Measurements from ENCODE around the gene CBR4.
"Not testable (repeated sequence)": the region's sequence is repeated elsewhere in the genome, so short reads cannot be mapped to it uniquely, and the experiment has no call there.

CBR4 gene

GRCh38 chr4:169010125-169011023, at the start of gene CBR4:
TSS of gene CBR4 (minus strand) at chr4:169010255. CDS start at chr4:169010089, 166 bp downstream.
- peak; percentile 96 for DNase-seq

GRCh38 chr4:169059306-169060211, 49.5 kb upstream of the CBR4 start:
- no peak for DNase-seq

DNA sequence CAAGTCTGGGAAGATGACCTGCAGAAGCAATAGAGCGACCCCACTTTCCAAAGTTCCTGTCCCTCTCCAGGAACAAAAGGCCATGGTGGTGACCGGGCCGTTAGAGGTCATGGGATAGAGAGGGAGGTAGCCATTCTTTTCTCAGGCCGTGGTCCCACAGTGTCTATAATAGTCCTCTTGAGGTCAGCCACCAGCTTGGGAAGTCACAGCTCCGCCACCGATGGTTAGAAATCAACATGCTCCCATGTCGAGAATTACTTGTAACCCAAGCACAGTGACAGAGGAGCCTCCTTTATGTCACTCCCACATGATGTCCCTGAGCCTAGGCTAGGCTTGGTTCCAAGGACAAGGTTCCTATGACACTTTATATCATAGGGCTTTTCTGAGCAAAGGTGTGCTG, 48.3 kb upstream of the CBR4 start:
- DNase-seq = no peak

DNA sequence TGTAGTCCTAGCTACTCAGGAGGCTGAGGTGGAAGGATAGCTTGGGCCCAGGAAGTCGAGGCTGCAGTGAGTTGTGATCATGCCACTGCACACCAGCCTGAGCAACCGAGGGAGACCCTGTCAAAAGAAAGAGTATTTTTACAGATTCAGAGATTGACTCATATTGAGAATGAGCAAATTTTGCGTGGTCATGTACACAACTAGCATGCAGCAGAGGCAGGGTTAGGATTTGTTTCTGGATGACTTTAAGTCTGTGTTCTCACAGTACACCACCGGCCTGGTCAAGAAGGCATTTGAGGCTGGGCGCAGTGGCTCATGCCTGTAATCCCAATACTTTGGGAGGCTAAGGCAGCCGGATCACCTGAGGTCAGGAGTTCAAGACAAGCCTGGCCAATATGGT, 44.8 kb upstream of the CBR4 start:
- no peak for DNase-seq

DNA sequence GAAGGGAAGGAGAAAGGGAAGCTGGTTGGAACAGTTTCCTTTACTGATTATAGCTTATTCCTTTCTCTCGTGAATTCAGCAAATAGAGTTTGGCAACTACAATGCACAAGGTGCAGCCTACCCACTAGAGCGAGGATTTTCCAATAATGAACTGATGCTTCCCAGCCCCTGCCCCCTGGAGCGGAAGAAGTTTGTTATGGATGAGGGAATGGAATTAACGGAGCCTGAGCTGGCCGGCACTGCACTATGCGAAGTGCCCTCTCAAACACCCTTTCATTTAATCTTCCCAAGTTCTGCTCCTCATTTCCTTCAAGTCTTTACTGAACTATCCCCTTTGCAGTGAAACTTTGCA, 42.5 kb upstream of the CBR4 start:
- no peak for DNase-seq

- no peak for DNase-seq
Measured at GRCh38 chr4:169051761-169052593, 41.9 kb upstream of the CBR4 start.

DNA sequence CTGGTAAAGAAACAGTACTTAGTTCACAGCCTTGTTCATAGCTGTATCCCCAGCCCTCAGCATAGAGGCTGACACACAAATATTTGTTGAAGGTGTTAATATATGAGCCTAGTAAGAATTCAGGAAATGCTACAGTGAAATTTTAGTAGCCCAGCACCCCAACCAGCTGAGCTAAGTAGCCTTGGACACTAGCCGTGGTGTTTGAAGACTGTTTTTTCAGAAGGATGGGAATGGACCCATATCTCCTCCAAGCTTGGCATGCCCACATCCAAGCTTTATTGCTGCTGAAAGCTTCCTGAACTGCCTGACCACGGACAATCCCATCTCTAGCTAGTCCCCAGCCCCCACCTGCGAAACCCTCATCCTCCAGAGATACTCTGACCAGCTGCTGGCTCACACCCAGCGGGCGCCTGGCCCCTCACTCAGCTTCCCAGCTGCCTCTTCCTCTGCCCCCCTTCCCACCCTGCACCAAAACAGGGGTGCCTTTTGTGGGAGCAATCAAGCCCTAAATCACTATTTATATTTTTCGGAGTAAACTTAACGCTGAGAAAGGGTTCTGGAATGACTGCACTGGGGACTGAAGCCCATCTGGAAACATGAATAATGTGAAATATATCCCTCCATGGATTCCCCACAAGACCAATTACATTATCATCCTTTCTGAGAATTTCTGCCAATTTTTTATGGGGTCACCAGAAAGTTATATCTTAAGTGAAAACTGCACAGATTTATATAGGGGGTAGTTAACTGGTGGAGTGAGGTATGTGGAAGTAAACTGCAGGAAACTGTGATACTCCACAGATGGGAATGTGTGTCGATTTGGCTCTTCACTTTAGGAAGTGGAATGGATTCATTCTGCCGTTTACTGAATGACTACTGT, 41.1 kb upstream of the CBR4 start:
- no peak for DNase-seq

- no peak for DNase-seq
Measured at GRCh38 chr4:169050284-169050683, 40.2 kb upstream of the CBR4 start.

DNA sequence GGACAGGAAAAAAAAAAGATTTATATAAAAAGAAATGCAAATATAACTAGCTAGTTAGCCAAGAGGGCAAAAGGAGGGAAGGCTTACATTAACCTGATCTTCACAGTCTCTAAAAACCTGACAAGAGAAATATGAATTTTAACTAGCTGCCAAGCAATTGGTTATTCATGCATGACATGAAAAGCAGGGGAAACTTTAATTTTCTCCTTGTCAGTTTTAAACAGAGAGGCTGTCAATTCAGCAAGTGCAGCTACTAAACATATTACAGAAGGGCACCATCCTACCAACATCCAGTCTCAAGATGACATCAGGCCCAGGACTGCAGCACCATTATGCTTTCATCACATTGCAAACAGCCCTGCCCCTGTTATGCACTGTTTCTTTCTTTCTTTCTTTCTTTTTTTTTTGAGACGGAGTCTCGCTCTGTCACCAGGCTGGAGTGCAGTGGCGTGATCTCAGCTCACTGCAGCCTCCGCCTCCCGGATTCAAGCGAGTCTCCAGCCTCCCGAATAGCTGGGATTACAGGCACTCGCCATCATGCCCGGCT, 38.9 kb upstream of the CBR4 start:
- DNase-seq = no peak

DNA sequence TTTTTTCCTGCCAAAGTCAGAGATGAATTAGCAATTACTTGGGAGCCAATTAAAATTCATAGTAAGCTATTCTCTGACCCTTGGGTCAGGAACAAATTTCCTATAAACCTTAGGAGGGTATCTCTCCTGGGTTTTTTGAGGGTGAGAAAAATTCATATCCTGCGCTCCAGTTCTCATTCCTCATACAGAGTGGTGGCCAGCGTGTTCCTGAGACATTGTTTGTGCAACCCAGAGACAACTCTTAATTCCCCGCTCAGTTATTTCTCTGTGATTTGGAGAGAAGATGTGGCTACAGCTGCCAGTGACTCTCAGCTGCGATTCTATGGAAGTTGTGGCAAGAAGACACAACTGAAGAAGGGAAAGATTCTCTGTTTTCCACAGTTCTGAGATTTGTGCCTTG, 37.9 kb upstream of the CBR4 start:
- no peak for DNase-seq

DNA sequence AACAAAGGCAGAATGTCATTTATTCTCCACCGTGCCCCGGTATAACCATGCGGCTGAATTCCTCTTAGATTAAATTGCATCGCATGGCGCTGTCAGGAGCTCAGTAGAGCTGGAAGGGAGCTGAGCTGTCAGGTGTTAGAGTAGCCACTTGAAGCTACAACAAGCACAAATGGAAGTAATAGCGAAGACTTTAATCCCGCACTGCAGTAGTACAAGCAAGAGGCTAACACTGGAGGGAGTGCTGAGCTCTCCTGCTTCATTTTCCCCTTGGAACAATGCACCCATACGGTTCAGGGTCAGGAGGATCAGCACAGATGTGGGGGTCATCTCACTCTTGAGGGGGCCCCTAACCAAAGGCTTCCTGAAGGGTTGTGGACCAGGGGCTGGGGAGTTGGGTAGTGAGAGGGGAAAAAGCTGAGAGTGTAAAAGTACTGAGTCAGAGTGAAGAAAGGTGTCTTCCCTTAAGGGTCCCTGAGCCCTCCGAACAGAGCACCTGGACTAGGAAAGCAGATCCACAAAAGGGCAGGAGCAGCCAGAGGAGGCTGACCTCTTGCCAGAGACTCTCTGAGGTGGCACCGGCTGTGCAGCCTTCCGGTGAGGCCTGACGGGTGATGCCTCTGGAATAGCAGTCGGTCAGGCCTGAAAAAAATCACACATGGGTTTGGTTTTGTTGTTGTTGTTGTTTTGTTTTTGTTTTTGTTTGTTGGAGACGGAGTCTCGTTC, 36.0 kb upstream of the CBR4 start:
- no peak for DNase-seq

GRCh38 chr4:169044714-169045447, 34.8 kb upstream of the CBR4 start:
- no peak for DNase-seq

DNA sequence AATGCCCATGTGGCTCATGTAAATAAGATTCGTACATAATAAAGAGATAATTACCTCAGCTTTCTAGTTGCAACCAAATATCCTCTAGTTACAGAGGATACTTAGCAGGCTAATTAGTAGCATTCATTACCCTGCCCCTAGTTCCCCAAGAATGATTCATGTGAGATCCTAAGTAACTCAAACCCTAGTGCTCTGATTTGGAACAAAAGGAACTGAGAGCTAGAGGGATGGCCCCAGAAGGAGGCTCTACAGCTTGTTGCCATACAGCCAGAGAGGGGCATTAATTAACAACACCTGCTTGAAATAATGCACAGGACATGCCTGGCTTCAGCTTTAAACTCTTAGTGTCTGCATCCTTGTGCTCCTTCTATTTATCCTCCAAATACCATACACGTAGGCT, 32.6 kb upstream of the CBR4 start:
- DNase-seq = no peak

GRCh38 chr4:169040559-169041261, 30.7 kb upstream of the CBR4 start:
- DNase-seq = no peak

DNA sequence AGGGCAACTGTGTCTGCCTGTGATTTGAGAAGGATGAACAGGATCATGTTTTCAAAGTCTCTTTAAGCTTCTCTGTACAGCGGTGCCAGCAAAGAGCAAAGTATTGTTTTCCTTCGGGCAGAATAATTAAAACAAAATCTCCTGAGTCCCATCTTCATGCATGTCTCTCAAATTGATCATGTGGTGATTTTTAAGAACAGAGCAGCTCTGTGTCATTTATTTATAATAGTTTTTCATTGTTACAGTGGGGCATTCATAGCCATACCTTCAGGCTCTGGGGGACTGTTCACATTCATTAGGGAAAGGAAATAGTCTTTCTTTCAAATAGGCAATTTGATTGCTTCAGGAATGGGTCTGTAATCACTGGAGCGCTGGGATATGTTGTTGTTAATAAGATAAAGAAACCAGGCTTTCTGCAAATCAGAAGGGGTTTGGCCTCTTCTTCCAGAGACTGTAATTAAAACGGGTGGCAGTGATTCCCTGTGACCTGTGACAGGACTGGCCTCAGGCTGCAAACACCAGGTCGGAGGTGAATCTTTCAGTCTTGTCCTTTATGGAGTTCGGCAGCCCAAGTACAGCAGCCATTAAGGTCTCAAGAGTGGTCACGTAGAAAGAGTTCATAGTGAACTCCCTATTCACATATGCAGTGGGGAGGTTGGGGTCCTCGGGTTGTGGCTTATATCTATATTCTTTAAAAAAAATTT, 29.3 kb upstream of the CBR4 start:
- DNase-seq = no peak

- no peak for DNase-seq
Measured at GRCh38 chr4:169037506-169037905, 27.5 kb upstream of the CBR4 start.

GRCh38 chr4:169035871-169036620, 26.0 kb upstream of the CBR4 start:
- DNase-seq = not testable (repeated sequence)

DNA sequence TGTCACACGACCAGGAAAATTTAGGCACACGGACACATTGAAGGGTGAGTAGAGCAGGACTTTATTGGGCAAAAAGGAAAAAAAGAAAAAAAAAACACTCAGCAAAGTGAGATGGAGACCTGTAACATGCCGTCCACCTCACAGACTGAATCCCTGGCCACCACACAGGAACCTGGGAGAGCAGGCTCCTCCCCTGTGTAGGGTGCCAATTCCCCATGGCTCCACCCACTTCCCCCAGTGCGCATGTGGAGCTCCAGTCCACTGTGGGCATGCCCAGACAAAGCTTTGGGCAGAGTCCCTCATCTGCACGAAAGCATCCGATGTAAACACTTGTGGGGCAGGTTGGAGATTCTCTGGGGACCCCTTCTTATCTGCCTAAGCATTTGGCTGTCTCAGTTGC, 23.6 kb upstream of the CBR4 start:
- no peak for DNase-seq

All from activated CD4-positive, alpha-beta T cell treated with anti-CD3 and anti-CD28 coated beads for 48 hours (primary cell).